RWPE1 (cell line): ENCODE data around the gene ABCB10.
"Not testable (repeated sequence)": the region's sequence is repeated elsewhere in the genome, so short reads cannot be mapped to it uniquely, and the experiment has no call there.

Source experiments
- CTCF ChIA-PET: fragments of 350-600 bp; sonication (Branson Sonifier 250); formaldehyde crosslinking; extraction: SDS; loops from one replicate; lab custom pipeline; 2021; lab: Yijun Ruan, JAX
- POLR2A ChIA-PET: fragments of 400-600 bp; formaldehyde crosslinking; extraction: SDS; loops from one replicate; lab custom pipeline; 2020; ENCODE audit warnings: antibody characterized with exemption; ENCODE audit not compliant: low non-redundant PET; lab: Yijun Ruan, JAX
- DNase-seq: peaks from one replicate; pipeline ENCODE4 v3.0.0; 2012; ENCODE audit warnings: low spot score
- H3K27ac ChIP-seq: fragments of 450-650 bp; 2 replicates; pipeline ENCODE4 v1.5.1; 2017
- CTCF ChIP-seq: fragments of 450-650 bp; conservative IDR thresholded peaks from 2 replicates; pipeline ENCODE4 v1.5.1; 2017; ENCODE audit warnings: low read depth, mild to moderate bottlenecking

Gene ABCB10

GRCh38 chr1:229529639-229530038 lies 28.9 kb downstream of the ABCB10 start:
- TF ChIP-seq CTCF, result no peak
- no peak overlapping the region for H3K27ac ChIP-seq
- DNase-seq, result no peak
- ChIA-PET CTCF (interaction anchor here (0.6 kb wide), 2 partner anchors 28 to 1113 kb away, joined by 3 to 6 read pairs; no protein-coding TSS in a partner anchor), POLR2A (interaction anchor here (0.6 kb wide), 1 partner anchor 10 kb away, joined by 3 read pairs; no protein-coding TSS in a partner anchor)

- no peak for DNase-seq
- CTCF ChIA-PET, result interaction anchor here (0.5 kb wide), 1 partner anchor 11 kb away, joined by 4 read pairs; no protein-coding TSS in a partner anchor
- POLR2A ChIA-PET, result no interaction called here
- TF ChIP-seq CTCF, result no peak
- H3K27ac ChIP-seq, result no peak overlapping the region
Measured at GRCh38 chr1:229526695-229527094, 31.8 kb downstream of the ABCB10 start.

GRCh38 chr1:229523052-229523451 lies 35.5 kb downstream of the ABCB10 start:
- ChIA-PET POLR2A (no interaction called here), CTCF (no interaction called here)

GRCh38 chr1:229514578-229515275 lies 43.8 kb downstream of the ABCB10 start:
- peak; percentile 88 for TF ChIP-seq CTCF
- H3K27ac ChIP-seq, result no peak overlapping the region
- CTCF ChIA-PET, result interaction anchor here (0.5 to 1.3 kb wide), 12 partner anchors 13 to 858 kb away, joined by 3 to 7 read pairs (median 4); no protein-coding TSS in a partner anchor
- POLR2A ChIA-PET, result no interaction called here
- DNase-seq, result peak; percentile 54

More at GRCh38 chr1:229523052-229523451, 35.5 kb downstream of the ABCB10 start:
- DNase-seq, result no peak
- no peak overlapping the region for H3K27ac ChIP-seq
- no peak for TF ChIP-seq CTCF

GRCh38 chr1:229511625-229512024 lies 46.9 kb downstream of the ABCB10 start:
- POLR2A ChIA-PET, DNase-seq, CTCF ChIA-PET, H3K27ac ChIP-seq: not testable (repeated sequence)

GRCh38 chr1:229511201-229511600 lies 47.3 kb downstream of the ABCB10 start:
- H3K27ac ChIP-seq, POLR2A ChIA-PET, DNase-seq, CTCF ChIA-PET: not testable (repeated sequence)

GRCh38 chr1:229509576-229509975 lies 48.9 kb downstream of the ABCB10 start:
- ChIA-PET POLR2A (no interaction called here), CTCF (interaction anchor here (0.6 kb wide), 1 partner anchor 55 kb away, joined by 3 read pairs; no protein-coding TSS in a partner anchor)
- no peak for TF ChIP-seq CTCF
- no peak for DNase-seq
- H3K27ac ChIP-seq, result no peak overlapping the region
